ENCODE data around the gene ABCA4.
"Not testable (repeated sequence)": the region's sequence is repeated elsewhere in the genome, so short reads cannot be mapped to it uniquely, and the experiment has no call there.

The ABCA4 gene

GRCh38 chr1:93999840-94000415, 121.0 kb downstream of the ABCA4 start:
- no peak for DNase-seq

- DNase-seq = not testable (repeated sequence)
Measured at GRCh38 chr1:93998532-93998931, 122.4 kb downstream of the ABCA4 start.

DNA sequence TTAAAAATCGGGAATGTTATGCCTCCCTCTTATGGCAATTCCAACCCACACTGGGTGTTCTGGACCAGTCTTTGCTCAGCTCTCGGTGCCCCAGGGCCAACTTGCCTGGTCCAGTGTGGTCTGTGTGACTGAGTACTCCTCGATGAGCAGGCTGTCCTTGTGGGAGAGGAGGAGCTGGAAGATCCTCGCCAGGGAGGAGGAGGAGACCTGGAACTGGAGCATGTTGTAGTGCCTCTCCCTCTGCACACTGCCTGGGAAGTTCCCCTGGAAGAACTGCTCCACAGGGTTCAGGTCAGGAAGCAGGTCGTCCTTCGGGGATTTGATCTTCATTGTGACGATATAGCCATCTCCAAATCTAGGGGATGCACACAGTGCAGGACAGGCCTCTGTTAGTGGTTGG, 123.2 kb downstream of the ABCA4 start:
- no peak for DNase-seq

DNA sequence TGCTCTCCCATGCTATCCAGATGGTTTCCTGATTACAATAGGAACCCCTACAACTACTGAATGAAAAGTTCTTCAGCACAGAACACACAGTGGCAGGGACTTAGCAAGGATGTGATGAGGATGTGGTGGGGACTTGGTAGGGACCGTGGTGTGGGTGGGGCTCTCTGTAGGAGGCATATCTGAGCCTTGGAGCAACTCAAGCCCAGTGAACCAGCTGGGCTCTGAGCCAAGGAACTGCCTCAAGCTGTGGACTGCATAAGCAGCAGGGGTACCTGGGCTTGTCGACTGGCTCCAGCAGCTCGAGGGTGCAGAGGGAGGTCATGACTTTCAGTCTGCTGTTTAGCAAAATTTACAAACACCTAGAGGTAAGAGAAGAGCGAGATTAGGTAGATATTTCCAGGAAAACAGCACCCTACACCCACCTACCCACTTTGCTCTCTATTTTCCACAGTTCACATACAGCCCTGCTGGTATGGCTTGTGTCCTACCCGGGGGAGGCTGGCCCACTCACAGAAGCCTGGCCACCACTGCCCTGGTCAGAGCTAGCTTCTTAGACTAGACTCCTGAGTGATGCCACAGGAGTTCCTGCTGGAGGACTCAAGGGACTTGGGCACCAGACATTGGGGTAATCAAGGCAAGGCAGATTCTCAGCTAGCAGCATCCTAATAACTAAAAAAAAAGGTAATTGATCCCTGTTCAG, 125.0 kb downstream of the ABCA4 start:
- DNase-seq = no peak

DNA sequence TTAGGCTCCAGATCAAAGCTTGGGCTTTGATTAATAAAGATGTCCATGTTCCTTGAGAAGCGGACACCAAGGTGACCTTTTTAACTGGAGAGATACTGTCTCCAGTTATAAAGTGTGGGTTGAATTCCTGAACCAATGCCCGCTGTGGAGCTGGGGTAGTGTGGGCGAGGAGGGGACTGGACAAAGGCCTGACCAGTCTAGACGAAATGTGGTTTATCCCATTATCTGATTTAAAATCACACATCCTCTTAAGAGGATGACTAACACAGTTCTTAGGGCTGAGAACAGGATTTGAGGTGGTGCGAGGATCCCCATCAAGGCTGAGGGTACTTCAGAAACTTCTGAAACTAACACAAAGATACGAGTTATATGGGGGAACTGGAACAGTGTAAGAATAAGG, 127.2 kb downstream of the ABCA4 start:
- no peak for DNase-seq

- no peak for DNase-seq
Measured at GRCh38 chr1:93992954-93993353, 128.0 kb downstream of the ABCA4 start.

- DNase-seq = no peak
Measured at GRCh38 chr1:93992190-93992589, 128.8 kb downstream of the ABCA4 start.

DNA sequence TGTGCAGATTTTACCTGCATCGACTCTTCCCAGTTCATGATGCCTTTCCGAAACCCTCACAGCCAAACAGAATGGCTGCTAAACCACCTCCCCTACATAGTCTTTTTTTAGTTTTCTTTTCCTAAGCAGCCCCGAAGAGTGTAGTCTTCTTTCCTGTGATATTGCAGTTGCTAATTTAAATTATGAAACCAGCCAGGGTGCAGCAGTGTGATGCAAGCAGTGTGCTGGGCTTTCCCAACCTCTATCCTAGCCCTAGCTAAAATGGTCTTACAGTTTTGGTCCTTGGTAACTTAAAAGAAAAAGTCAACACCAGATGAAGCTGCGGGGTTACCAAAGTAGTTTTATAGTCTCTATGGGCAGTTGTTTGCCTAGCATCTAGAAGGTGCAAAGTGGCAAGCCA, 129.7 kb downstream of the ABCA4 start:
- DNase-seq = no peak

GRCh38 chr1:93990477-93990876, 130.5 kb downstream of the ABCA4 start:
- DNase-seq = not testable (repeated sequence)

DNA sequence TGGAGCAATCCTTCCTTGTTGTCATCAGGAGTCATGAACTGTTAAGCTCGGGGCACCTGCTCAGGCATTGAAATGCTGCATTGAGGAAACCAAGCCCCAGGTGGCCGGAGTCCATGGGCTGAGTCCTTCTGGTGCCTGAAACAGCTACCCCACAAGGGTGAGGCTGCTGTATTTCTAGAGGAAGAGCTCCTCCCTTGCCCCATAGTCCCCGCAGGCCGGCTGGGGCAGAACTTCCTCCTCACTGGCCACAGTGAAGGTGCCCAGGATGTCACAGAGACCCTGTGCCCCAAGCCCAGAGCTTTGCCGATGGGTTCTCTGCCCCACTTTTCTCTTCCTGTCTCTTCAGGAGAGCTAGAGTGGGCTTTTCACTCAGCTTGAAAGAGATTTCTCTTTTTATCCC, 130.9 kb downstream of the ABCA4 start:
- DNase-seq = no peak

DNA sequence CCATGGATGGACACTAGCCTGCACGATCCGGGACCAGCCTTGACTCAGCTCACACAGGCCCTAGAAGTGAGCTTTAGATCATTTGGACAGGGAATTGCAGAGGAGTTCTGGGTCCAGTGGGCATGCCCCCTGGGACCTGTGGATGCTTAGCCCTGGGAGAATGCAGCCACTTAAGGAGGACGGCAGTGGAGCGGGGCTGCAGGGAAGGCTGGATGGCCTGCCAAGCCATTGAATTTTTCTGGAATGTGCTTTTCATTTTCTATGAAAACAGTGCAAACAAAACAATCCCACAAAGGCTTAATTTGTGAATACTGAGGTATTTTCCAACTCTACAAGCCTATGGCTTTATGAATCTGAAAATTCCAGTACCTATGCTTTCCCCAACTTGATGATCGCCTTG, 131.3 kb downstream of the ABCA4 start:
- no peak for DNase-seq

GRCh38 chr1:93988634-93989350, 132.2 kb downstream of the ABCA4 start:
- no peak for DNase-seq

DNA sequence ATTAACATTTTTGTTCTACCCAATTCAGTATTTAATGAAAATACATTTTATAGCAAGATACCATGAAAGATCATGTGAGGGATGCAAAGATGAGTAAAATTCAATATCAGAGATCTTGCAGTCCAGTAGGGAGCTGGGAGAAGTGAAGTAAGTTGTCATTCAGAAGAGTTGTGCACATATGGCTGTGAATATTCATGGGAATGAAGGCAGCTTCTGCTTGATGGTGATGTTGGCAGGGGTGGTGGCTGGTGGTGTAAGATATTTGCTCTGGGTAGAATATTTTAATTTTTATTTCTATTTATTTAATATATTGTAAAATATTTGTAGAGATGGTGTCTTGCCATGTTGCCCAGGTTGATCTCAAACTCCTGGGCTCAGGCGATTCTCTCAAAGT, 139.7 kb downstream of the ABCA4 start:
- DNase-seq = no peak

DNA sequence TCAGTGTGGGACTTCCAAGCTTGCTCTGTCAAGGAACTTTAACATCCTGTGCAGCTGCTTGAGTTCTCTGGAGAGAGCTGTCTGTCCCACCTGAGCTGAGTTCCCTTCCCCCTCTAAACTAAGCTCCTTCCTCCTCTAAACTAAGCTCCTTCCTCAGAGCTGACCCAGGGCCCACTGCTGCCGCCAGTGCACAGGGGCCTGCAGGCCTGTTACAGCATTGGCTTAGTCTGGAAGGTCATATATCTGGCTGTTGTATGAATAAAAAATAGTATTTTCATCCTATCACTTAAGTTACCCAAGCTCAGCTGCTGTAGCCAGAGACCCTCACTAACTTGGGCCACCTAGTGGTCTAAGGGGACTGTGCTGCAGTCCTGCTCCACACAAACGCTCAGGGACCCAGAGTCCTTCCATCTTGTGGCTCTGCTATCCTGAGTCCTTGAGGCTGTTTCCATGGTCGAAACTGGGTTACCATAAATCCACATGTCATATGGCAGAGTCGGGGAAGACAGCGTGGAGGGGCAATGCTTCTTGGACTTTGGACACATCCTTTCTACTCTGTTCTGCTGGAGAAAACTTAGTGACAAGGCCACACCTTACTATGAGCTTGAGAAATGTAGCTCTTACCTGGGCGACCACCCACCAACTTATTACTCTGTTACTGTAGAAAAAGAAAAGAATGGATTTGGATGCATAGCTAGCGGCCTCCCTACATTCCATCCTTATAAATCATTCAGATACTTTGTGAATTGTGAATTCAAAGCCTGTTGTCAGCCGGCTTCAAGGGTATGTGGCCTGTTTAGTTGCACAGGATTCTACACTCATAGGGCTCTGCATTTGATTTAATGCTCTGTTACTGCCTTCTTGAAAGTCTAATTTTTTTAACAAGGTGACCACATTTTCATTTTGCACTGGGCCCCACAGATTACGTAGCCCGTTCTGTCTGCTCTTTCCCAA, 140.4 kb downstream of the ABCA4 start:
- no peak for DNase-seq

DNA sequence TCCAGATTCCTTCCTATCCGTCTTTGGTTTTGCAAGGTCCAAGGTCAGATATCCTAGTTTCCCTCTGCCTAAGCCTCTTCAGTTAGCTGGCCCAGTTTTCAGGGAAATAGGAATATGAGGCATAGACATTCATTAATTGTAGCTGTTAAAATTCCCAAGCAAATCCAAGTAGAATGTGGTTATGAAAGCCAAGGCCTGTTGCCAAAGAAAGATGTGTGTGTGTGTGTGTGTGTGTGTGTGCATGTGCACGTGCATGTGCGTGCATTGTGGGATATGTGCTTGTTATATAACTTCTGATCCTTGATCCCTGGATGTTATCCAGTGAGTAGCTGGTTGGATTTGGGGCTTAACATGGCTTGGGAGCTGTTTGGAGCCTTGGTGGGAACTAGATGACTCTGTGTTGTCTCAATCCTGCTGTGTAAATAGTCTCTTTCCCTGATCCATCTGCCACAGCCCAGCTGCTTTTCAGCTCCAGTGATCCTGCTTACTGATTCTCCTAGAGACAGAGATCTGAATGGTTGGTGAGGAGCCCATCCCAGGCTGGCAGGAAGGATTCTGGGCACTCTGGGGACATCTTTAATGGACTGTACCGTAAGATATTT, 141.1 kb downstream of the ABCA4 start:
- no peak for DNase-seq

DNA sequence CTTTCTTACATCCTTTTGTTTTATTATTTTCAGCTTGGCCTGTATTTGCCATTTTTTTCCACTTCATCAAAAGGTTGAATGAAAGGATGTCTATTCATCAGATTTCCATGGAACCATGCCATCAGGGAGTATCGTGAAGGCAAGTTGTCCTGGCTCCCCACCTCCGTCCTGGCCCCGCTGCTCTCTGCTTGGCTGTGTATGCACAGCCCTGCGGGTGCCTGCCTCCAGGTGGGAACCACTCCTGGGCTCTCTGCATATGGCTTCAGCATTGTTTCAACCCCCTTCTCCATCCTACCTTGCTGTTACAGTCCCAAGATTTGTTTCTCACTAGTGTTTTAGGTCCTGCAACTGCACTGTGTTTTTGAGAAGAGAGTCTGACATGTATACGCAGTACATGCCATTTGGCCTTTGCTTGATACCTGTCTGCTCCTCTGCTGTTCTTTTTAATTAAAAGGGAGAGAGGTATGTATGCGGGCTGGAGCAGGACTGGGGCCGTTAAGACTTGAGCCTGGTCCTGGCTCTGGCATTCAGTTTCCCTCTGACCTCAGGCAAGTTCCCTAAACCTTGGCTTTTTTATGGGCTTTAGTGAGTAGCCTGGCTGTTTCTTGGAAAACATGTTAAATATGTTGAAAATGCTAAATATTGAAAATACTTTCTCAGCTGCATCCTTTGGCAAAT, 141.8 kb downstream of the ABCA4 start:
- DNase-seq = no peak

- no peak for DNase-seq
Measured at GRCh38 chr1:93977598-93977945, 143.4 kb downstream of the ABCA4 start.

DNA sequence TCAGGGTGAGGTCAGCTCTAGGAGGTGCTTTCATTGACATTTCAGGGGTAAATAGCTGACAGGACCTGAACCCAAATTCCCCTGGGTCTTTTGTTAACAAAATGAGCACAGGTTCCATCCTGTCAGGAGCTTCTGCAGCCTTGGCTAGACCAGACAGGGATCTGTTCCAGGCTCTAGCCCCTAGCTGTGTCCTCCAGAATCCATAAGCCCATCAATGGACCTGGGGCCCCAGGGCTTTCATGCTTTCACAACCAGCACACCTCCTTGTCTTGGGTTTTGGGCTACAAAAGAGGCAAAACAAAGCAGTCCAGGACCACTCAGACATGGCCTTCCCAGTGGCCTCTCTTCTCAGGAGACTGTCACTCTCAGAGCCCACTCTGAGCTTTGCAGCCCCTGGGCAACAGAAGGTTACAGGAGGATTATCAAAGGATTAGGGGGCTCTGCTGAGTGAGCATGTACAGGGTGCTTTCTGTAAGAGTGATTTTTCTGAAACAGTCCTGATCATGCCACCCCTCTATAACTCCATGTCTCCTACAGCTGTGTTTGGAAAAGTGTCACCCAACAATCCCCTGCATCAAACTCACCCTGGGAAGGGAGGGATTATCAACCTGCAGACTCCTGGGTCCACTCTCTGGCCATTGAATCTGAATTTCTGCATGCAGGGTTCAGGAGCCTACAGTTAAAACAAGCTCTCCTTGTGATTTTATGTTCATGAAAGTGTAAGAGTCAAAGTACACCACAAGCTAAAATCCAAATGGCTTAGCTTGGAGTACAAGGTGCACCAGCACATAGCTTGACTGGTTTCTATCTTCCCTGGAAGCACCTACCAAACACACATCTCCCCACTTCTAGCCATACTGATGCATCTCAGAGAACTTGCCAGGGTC, 144.0 kb downstream of the ABCA4 start:
- no peak for DNase-seq

GRCh38 chr1:93976291-93976690, 144.7 kb downstream of the ABCA4 start:
- DNase-seq = no peak

- DNase-seq = no peak
Measured at GRCh38 chr1:93972341-93972740, 148.6 kb downstream of the ABCA4 start.

GRCh38 chr1:93969887-93970286, 151.1 kb downstream of the ABCA4 start:
- DNase-seq = no peak
